GM23248 (cell line): Measurements from ENCODE around the gene RPGRIP1L. TPM values are rescaled to one million over a fixed set of nuclear protein-coding genes. Genes with fewer than 3 reads are reported as not detected.

Source experiments
- DNase-seq: peaks from one replicate; pipeline ENCODE4 v3.0.0-alpha.2; 2015
- H2AFZ ChIP-seq: fragments of 200-600 bp; sonication (generic); 2 replicates; pipeline ENCODE4 v1.6.1; 2016; ENCODE audit warnings: antibody characterized with exemption
- H3F3A ChIP-seq: fragments of 200-600 bp; sonication (generic); 2 replicates; pipeline ENCODE4 v1.6.1; 2016; ENCODE audit warnings: mild to moderate bottlenecking, antibody characterized with exemption, mixed run types; ENCODE audit not compliant: insufficient read depth
- H3K27ac ChIP-seq: fragments of 200-600 bp; sonication (generic); 2 replicates; pipeline ENCODE4 v1.5.1; 2016; ENCODE audit warnings: mild to moderate bottlenecking
- H3K27me3 ChIP-seq: fragments of 200-600 bp; sonication (generic); replicated peaks from 2 replicates; pipeline ENCODE4 v1.6.1; 2016; ENCODE audit warnings: mild to moderate bottlenecking; ENCODE audit not compliant: insufficient read depth
- H3K36me3 ChIP-seq: fragments of 200-600 bp; sonication (generic); 2 replicates; pipeline ENCODE4 v1.6.1; 2016; ENCODE audit warnings: low read depth, mild to moderate bottlenecking
- H3K4me1 ChIP-seq: fragments of 200-600 bp; sonication (generic); 2 replicates; pipeline ENCODE4 v1.6.1; 2016; ENCODE audit warnings: mild to moderate bottlenecking; ENCODE audit not compliant: insufficient read depth
- H3K4me2 ChIP-seq: fragments of 200-600 bp; sonication (generic); one replicate; pipeline ENCODE4 v1.6.1; 2016; ENCODE audit warnings: mild to moderate bottlenecking; ENCODE audit not compliant: unreplicated experiment
- H3K4me3 ChIP-seq: fragments of 200-600 bp; sonication (generic); 2 replicates; pipeline ENCODE4 v1.5.1; 2016; ENCODE audit warnings: mild to moderate bottlenecking
- H3K79me2 ChIP-seq: fragments of 200-600 bp; sonication (generic); 2 replicates; pipeline ENCODE4 v1.6.1; 2016; ENCODE audit warnings: mild to moderate bottlenecking; ENCODE audit not compliant: insufficient read depth
- H3K9ac ChIP-seq: fragments of 200-600 bp; sonication (generic); 2 replicates; pipeline ENCODE4 v1.6.1; 2016; ENCODE audit warnings: mild to moderate bottlenecking
- H3K9me2 ChIP-seq: fragments of 200-600 bp; sonication (generic); 2 replicates; pipeline ENCODE4 v1.6.1; 2016; ENCODE audit warnings: mixed run types, mild to moderate bottlenecking, moderate library complexity; ENCODE audit not compliant: insufficient read depth
- H3K9me3 ChIP-seq: fragments of 200-600 bp; sonication (generic); one replicate; pipeline ENCODE4 v1.6.1; 2017; ENCODE audit warnings: low read depth
- H4K20me1 ChIP-seq: fragments of 200-600 bp; sonication (generic); 2 replicates; pipeline ENCODE4 v1.6.0; 2016; ENCODE audit not compliant: insufficient read depth
- EZH2 ChIP-seq: fragments of 200-600 bp; sonication (generic); IDR thresholded peaks from 2 replicates; pipeline ENCODE4 v1.6.1; 2018; ENCODE audit warnings: antibody characterized with exemption, mild to moderate bottlenecking; ENCODE audit not compliant: insufficient read depth, poor library complexity, severe bottlenecking
- EZH2phosphoT487 ChIP-seq: fragments of 200-600 bp; sonication (generic); IDR thresholded peaks from 2 replicates; pipeline ENCODE4 v1.6.1; 2018; ENCODE audit warnings: antibody characterized with exemption, moderate library complexity, mild to moderate bottlenecking, low read depth; ENCODE audit not compliant: insufficient read depth
- WGBS, 2 experiments: methylation state at CpG; one replicate each; pipeline ENCODE4 v1.1.6; 2015 to 2017; ENCODE audit warnings: low lambda C conversion rate in 2 of 2, low coverage in 1 of 2; ENCODE audit errors: missing lambda C conversion rate in 2 of 2; 5-methylcytosine and 5-hydroxymethylcytosine counted together
- in situ Hi-C: fragments of 300-500 bp; cut with MboI; formaldehyde crosslinking; loops from 2 replicates; pipeline ENCODE4 v1.15.0; 2020
- polyA plus RNA-seq: library from polyadenylated mRNA; unstranded; fragments of >200 nt; fragmentation: Nextera tagmentation; extraction: Ambion mirVana; gene quantifications from 2 replicates; pipeline ENCODE4 v1.2.1, GENCODE V29; 2016
- total RNA-seq: library from RNA; depleted of rRNA; stranded (reverse); fragments of >200 nt; shearing (Covaris generic); gene quantifications from 2 replicates; pipeline ENCODE4 v1.2.3, GENCODE V29; 2014

RPGRIP1L gene
- total and polyA plus RNA-seq, 2 experiments from 2014 or later = 16.3 to 16.8 TPM

DNA sequence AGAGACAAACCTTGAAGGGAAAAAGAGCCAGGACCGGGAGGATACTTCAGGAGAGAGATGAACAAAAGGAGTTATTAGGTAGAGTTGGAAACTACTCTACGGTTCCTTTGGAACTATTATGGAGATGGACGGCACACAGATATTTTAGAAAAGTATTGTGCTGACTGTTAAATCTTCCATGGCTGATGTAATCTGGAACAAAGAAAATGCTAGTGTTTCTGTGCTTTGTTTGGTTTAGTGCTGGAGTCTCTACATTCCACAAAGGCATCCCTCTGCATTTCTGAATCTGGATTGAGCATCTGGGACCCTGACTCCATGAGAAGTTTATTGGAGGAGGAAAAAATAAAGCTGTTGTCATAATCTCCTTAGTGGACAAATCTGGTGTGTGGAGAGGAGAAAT, 57.2 kb downstream of the RPGRIP1L start:
- no peak overlapping the region for H2AFZ ChIP-seq
- no peak for TF ChIP-seq EZH2phosphoT487
- H3K9ac ChIP-seq = no peak overlapping the region
- in situ Hi-C loops = no loop called here
- H3K4me1 ChIP-seq = no peaks in the 10 kb centered on the region
- DNase-seq = no peak
- no peak overlapping the region for H3K4me2 ChIP-seq
- WGBS, 2 experiments = 88 to 89% methylated on average over 3 of the region's 3 CpGs
- H3K27ac ChIP-seq = no peak overlapping the region
- H3K36me3 ChIP-seq = peaks cover 43% of the 10 kb centered on the region
- no peaks in the 10 kb centered on the region for H3K9me3 ChIP-seq
- no peak overlapping the region for H3K4me3 ChIP-seq
- H4K20me1 ChIP-seq = no peaks in the 10 kb centered on the region
- no peaks in the 10 kb centered on the region for H3K79me2 ChIP-seq
- H3F3A ChIP-seq = no peaks in the 10 kb centered on the region
- H3K9me2 ChIP-seq = no peaks in the 10 kb centered on the region
- H3K27me3 ChIP-seq = no peaks in the 10 kb centered on the region

DNA sequence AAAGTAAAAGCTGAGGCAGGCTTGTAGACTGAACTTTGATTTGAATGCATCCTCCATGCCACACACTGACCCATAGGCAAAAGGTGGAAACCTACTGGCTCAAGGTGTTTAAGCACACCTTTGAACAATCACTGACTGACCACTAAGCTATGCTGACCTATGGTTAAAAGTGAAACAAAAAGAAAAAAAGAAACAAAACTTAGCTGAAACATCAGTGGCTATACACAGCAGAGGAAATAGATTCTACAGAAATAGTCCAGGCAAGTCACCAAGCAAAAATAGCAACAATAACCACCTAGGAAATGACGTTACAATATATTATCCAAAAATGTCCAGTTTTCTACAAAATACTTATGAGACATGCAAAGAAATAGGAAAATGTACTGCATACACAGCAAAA, 60.2 kb downstream of the RPGRIP1L start:
- no peaks in the 10 kb centered on the region for H3K79me2 ChIP-seq
- no peak overlapping the region for H3K4me2 ChIP-seq
- H4K20me1 ChIP-seq = no peaks in the 10 kb centered on the region
- WGBS, 2 experiments = 95 to 100% methylated on average over 1 of the region's 1 CpG
- H3K4me3 ChIP-seq = no peak overlapping the region
- no peak overlapping the region for H3K27ac ChIP-seq
- in situ Hi-C loops = no loop called here
- H2AFZ ChIP-seq = no peak overlapping the region
- no peaks in the 10 kb centered on the region for H3K27me3 ChIP-seq
- H3K4me1 ChIP-seq = no peaks in the 10 kb centered on the region
- no peaks in the 10 kb centered on the region for H3K9me3 ChIP-seq
- TF ChIP-seq EZH2 (no peak), EZH2phosphoT487 (no peak)
- no peaks in the 10 kb centered on the region for H3F3A ChIP-seq
- H3K36me3 ChIP-seq = peaks cover 48% of the 10 kb centered on the region
- H3K9me2 ChIP-seq = no peaks in the 10 kb centered on the region
- DNase-seq = no peak
- no peak overlapping the region for H3K9ac ChIP-seq

DNA sequence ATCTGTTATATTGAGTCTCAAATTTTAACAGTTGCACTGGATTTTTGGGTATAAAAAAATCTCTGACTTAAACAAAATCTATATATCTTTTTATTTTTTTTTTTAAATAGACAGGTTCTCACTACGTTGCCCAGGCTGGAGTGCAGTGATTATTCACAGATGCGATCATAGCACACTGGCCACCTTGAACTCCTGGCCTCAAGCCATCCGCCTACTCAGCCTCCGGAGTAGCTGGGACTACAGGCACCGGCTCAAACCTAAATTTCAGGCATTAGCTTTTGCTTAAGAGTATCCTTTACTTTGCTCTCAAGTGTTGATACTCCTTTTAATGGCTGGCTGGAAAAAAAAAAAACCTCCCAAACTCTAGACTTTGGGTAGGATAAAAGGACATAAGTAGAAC, 61.6 kb downstream of the RPGRIP1L start:
- peaks cover 38% of the 10 kb centered on the region for H3K36me3 ChIP-seq
- TF ChIP-seq EZH2phosphoT487 (no peak), EZH2 (no peak)
- H3K27me3 ChIP-seq = no peaks in the 10 kb centered on the region
- no peak overlapping the region for H3K4me2 ChIP-seq
- H3K4me3 ChIP-seq = no peak overlapping the region
- no peaks in the 10 kb centered on the region for H3K4me1 ChIP-seq
- H3K9me3 ChIP-seq = no peaks in the 10 kb centered on the region
- WGBS, 2 experiments = 50 to 61% methylated on average over 5 of the region's 5 CpGs
- H3K9ac ChIP-seq = no peak overlapping the region
- no peaks in the 10 kb centered on the region for H3F3A ChIP-seq
- DNase-seq = no peak
- no peak overlapping the region for H2AFZ ChIP-seq
- H3K27ac ChIP-seq = no peak overlapping the region
- in situ Hi-C loops = no loop called here
- H3K79me2 ChIP-seq = no peaks in the 10 kb centered on the region
- no peaks in the 10 kb centered on the region for H3K9me2 ChIP-seq
- H4K20me1 ChIP-seq = no peaks in the 10 kb centered on the region

DNA sequence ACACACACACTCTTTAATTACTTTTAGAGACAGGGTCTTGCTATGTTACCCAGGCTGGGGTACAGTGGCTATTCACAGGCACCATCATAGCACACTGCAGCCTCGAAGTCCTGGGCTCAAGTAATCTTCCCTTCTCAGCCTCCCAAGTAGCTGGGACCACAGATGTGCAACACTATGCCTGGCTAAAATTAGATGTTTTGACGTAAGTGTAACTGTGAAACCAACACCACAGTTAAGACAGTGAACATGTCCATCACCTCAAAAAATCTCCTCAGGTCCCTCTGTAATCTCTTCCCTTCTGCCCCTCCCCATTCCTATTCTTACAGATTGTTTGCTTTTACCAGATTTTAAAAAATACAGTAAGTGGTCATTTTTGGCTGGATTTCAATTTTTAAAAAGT, 66.7 kb downstream of the RPGRIP1L start:
- Histone ChIP-seq H3F3A (no peaks in the 10 kb centered on the region), H4K20me1 (no peaks in the 10 kb centered on the region), H2AFZ (no peak overlapping the region), H3K27ac (no peak overlapping the region), H3K4me3 (no peak overlapping the region), H3K9ac (no peak overlapping the region), H3K36me3 (peaks cover 25% of the 10 kb centered on the region; the same call in 1 of the 2 replicates), H3K79me2 (no peaks in the 10 kb centered on the region), H3K4me1 (no peaks in the 10 kb centered on the region), H3K27me3 (no peaks in the 10 kb centered on the region), H3K4me2 (no peak overlapping the region), H3K9me2 (no peaks in the 10 kb centered on the region), H3K9me3 (no peaks in the 10 kb centered on the region)
- in situ Hi-C loops = no loop called here
- TF ChIP-seq EZH2phosphoT487 (no peak), EZH2 (no peak)
- no peak for DNase-seq
- 88 to 95% methylated on average over 2 of the region's 2 CpGs for WGBS, 2 experiments

DNA sequence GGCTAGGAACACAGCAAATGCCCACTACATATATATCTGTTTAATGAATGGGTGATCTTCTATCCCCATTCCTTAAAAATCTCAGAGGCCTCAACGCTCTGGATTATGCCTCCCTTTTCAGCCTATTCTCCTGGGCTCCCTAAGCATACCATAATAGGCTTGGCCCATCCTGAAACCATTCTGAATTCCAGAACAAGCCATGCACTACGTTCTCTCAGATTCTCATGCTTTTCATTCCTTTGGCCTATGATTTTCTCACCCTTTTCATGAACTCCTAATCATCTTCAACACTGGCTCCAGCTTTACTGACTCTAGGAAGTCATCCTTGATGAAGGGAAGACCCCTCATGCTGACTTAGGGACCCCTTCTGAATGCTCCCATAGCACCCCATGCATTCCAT, 71.1 kb downstream of the RPGRIP1L start:
- H3K27ac ChIP-seq = no peak overlapping the region
- H3F3A ChIP-seq = no peaks in the 10 kb centered on the region
- H3K4me3 ChIP-seq = no peak overlapping the region
- TF ChIP-seq EZH2 (no peak), EZH2phosphoT487 (no peak)
- H3K79me2 ChIP-seq = no peaks in the 10 kb centered on the region
- no peak overlapping the region for H3K9ac ChIP-seq
- no peaks in the 10 kb centered on the region for H4K20me1 ChIP-seq
- DNase-seq = no peak
- no peak overlapping the region for H2AFZ ChIP-seq
- H3K9me2 ChIP-seq = no peaks in the 10 kb centered on the region
- no peaks in the 10 kb centered on the region for H3K9me3 ChIP-seq
- H3K27me3 ChIP-seq = no peaks in the 10 kb centered on the region
- H3K4me1 ChIP-seq = no peaks in the 10 kb centered on the region
- H3K36me3 ChIP-seq = peaks cover 21% of the 10 kb centered on the region; the same call in 1 of the 2 replicates
- in situ Hi-C loops = no loop called here
- 96 to 97% methylated on average over 2 of the region's 2 CpGs for WGBS, 2 experiments
- no peak overlapping the region for H3K4me2 ChIP-seq
